NCI-H2081 (cell line): Measurements from ENCODE around the gene BBS9.
"Not testable (repeated sequence)": the region's sequence is repeated elsewhere in the genome, so short reads cannot be mapped to it uniquely, and the experiment has no call there.

Source experiments
- DNase-seq, 2 experiments: peaks; one replicate each; lab custom pipeline; 2025; lab: John Stamatoyannopoulos, UW

BBS9 gene

DNA sequence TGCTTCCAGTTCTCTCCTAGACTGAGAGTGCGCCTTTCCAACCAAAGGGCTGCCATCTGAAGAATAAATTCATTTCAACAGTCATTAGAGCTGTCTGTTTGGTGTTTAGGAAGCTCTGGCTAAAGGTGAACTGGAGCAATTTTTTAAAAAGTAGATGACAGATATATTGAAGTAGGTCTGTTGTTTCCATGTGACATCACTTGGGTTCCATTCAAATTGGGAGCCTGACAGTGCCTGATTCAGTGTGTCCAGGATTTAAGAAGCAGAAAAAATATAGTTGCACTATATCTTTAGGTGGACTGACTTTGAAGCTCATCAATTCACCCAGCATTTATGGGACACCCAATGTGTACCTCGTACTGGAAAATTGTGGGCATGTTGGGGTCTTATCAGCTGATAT lies 367.7 kb downstream of the BBS9 start:
- DNase-seq = no peak

DNA sequence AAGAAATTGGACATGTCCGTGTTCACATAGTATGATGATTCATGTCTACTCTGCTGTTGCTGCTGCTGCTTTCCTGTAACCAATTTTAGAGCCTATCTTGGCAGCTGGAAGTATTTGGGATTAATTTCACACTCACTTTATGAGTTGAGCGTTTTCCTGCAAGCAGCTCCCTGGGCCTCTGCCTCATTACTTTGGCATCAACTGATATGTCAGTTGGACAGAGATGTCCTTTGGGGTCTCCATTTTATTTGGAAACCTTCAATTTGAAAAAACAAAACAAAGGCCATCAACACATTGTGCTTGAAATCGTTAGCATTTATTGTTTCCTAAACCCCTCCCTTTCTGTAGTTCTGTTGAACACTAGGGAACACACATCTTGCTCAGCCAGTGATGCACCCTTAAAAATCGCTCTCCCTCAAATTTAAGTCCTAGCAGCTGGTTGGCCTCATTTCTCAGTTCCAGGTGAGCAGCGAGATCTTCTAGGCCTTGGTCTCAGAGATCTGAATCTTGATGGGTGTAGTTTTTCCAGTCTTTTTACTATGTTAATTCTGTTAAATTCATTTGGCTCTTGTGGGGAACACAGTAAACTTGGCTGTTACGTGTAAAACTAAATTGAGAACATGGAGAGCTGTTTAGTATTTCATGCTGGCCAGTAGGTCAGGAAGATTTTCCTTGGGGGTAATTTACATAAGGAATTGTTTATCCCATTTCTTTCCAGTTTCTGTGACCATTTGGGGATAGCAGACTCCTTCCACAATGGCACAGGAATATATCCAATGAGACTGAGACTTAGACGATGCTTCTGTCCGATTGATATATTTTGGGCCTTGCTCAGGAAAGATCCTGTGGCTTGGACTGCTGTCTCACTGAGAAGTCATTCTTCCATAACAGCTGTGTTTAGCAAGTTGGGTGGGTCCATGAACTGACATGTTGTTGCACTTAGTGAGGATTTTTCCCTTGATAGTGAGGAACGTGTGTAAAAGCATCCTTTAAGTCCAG lies 371.6 kb downstream of the BBS9 start:
- no peak for DNase-seq

DNA sequence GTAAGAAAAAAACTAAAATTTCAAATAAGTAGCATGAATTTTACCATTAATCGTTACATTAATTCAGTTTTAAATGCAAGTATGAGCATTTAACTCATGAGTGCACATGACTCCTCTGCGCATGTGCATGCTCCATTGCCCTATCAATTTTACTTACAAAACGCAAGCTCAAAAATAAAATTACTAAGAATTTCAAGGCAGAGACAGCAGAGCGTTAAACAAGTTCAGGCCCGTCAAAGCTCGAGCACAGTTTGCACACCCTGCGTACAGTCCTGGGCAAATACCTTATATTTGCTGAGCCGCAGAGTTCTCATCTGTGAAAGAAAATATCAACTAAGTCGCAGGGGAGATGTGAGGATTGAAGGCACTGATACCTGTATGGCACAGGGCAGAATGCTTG lies 373.6 kb downstream of the BBS9 start:
- no peak for DNase-seq

DNA sequence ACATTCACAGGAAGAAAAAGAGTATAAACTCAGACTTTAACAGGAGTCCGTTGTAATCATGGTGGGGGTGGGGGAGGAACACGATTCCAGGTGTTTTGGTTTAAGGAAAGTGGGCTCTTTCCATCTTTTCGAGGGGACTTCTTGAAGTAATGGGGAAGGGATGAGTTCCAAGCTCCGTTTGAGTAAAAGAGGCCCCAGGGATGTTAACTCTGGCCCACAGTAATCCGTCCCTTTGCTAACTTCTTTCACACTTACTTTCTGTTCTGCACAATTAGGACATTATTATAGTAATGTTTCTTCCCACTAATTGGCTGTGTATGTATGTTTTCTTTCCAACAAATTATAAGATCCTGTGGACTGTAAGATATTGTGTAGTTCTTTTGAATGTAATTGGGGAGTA lies 374.4 kb downstream of the BBS9 start:
- no peak for DNase-seq

DNA sequence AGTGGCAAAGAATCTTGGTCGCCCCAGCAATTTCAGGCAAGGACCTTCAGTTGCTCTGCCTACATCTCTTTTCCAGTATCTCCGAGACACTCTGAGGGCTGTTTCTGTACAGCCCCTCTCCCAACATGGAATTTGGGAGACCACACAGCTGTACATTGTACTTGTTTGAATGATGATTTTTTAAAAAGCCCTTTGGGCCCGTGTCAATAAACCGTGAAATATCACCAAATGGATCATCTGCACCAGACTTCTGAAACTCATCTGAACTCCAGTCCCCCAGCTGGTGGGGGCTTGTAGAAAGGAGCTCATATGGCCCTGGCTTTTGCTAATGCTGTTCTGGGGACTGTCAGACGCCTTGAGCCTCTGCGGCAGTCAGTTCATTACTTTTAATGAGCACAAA lies 374.9 kb downstream of the BBS9 start:
- DNase-seq = no peak

DNA sequence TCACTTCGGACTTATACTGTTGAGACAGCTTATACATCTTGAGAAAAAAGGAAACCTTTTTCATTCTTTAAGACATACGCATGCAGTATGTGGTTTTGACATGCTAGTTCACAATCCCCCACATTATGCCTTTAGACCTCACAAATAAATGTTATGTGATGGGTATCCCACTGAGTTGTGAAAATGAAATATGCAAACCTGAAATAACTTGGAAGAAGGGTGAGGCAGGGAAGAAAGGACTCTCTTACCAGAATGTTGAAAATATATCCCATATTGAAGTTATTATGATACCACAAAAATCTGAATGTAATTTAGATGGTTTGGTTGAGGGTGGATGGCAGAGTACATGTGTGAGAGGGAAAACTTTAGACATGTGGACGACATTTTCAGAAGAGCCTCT lies 379.8 kb downstream of the BBS9 start:
- DNase-seq = no peak

DNA sequence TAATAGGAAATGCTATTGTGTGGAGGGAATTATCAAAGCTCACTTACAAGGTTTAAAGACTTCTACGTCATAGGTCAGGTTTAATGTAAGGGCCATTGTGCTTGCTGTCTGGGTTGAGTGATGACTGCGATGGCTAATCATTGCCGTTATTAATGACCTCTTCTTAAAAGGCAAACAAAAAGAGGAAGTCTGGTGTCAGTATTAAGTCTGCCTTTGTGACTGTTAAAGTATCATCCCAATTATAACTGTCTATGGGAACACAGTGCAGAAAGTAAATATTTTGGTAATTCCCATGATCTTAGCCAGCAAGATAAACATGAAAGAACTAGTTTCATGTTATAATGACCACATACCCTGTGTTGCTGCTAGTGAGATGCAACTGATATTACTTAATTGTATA lies 382.4 kb downstream of the BBS9 start:
- no peak for DNase-seq

DNA sequence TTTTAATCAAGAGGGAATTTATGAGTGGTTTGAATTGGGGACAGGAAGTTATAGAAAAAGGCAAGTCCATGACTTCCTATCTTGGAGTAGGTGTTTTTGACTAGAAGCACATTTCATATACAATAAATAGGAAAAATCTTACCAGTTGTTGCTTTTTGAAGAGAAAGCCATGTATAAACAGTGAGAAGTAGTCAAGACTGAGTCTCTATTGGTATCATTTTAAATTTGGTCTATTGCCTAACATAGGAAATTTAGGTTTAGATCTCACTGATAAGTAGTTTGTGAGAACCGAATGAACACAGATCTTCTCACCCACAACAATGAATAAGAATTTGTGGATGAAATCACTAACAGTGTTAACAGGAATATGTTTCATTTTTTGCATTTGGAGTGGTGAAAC lies 387.2 kb downstream of the BBS9 start:
- no peak for DNase-seq

DNA sequence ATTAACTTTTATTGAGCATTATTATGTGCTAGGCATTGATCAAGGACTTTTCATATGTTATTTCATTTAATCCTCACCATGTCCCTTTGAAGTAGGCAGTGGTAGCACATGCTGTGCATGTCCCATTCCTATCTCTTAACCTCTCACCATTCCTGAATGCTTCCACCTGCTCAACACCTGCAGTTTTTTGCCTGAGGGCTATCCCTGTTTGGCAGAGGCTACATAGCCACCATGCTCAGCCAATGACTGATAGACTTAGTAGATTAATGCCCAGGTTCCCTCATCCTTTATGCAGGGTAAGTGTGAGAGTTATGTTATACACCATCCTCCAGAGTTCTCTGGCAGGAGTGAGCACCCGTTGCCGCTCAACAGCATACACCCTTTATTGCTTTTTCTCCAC lies 387.8 kb downstream of the BBS9 start:
- peak; percentile 67 to 90 for DNase-seq

DNA sequence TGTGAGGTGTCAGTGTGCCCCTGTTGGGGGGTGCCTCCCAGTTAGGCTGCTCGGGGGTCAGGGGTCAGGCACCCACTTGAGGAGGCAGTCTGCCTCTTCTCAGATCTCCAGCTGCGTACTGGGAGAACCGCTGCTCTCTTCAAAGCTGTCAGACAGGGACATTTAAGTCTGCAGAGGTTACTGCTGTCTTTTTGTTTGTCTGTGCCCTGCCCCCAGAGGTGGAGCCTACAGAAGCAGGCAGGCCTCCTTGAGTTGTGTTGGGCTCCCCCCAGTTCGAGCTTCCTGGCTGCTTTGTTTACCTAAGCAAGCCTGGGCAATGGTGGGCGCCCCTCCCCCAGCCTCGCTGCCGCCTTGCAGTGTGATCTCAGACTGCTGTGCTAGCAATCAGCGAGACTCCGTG lies 397.6 kb downstream of the BBS9 start:
- peak in 1 of 2 experiments; percentile 13 for DNase-seq

DNA sequence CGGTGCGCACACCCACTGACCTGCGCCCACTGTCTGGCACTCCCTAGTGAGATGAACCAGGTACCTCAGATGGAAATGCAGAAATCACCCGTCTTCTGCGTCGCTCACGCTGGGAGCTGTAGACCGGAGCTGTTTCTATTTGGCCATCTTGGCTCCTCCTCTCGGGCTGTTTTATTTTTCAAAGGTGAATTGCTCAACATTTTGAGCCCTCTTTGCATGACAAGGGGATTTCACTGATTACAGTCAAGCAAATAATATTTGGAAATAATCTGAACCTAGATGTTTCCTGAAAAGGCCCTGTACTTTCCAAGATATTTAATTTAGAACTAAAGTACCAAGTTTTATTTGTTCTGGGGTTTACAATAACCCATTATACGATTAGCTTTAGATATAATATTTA lies 398.2 kb downstream of the BBS9 start:
- DNase-seq = not testable (repeated sequence)

DNA sequence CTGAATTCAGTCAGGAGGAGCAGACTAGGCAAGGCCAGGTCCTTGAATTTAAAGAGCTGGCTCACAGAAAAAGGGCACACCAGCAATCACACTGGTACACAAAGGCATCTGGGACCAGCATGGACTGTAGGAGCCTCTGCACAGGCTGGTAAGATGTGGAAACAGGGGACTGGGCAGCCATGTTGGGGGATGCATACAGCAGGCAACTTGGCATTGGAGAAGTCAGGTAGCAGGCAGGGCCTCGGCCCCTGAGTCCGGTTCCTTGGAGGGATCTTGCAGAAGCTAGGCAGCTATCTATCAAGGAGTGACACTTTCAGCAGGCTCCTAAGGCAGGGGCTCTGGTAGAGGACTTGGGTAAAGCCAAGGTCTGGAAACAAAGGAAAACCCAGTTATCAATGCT lies 399.7 kb downstream of the BBS9 start:
- no peak for DNase-seq

DNA sequence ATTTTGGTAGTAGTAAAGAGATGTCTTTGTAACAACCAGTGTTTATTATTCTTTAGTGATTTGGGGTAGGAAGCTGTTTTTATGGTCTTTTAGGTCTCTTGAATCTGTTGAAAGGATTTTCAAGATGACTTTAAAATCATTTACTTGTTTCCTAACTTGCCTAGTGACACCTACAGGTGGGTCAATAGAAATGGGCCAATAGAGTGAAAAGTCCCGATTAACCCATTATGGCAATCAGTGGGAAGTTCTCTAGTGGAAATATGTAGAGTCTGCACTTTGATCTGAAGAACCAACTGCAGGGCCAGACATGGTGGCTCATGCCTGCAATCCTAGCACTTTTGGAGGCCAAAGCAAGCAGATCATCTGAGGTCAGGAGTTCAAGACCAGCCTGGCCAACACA lies 401.3 kb downstream of the BBS9 start:
- no peak for DNase-seq

DNA sequence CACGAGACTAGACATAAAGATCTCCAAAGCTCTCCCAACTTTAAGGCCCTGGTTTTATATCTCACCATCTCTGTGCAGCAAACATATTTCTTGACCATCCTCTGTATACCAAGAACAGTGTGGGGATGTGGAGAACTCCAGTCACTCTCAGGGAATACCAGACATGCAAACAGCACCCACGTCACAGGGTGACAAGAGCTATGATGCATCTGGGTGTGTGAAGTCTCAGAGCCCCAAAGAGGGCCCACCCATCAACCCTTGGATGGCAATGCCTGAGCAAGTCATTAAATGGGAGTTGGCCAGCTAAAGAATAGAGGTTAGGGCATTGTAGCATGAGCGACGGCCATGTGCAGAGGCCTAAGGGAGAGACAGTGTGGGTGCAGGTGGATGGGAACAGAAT lies 402.5 kb downstream of the BBS9 start:
- no peak for DNase-seq

DNA sequence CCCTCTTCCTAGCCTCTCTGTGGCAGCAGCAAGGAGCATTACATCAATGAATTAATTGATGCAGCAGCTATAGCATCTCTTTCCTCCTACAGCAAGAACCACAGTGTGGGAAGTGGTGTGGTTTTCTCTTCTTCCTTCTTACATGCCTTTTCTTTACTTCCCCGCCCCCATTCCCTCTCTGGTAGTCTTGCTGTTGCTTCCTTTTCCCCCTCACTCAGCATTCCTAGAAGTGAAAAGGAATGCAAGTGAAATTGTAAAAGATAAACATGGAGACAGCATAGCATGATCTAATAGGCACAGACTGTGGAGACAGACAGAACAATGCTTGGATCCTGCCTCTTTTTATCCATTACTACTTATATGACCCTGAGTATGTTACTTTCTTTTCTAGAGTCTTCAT lies 405.5 kb downstream of the BBS9 start:
- no peak for DNase-seq

DNA sequence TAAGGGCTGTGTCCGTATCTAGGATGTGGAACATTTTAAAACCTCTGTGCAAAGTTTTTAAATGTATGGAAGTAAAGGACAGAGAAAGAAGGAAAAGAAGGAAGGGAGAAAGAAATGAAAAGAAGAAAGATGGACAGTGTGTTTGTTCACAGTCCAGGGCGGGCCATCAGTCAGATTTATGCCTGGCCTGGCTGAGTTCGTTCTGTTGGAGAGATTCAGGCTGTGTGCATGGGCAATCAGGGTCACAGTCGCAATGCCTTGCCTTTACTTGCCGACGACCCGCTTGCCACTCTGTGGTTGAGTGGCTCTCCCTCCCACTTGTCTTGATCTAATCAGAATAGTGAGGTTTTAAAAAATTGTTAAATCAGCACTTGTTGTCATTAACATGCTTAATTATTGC lies 406.6 kb downstream of the BBS9 start:
- DNase-seq = no peak

DNA sequence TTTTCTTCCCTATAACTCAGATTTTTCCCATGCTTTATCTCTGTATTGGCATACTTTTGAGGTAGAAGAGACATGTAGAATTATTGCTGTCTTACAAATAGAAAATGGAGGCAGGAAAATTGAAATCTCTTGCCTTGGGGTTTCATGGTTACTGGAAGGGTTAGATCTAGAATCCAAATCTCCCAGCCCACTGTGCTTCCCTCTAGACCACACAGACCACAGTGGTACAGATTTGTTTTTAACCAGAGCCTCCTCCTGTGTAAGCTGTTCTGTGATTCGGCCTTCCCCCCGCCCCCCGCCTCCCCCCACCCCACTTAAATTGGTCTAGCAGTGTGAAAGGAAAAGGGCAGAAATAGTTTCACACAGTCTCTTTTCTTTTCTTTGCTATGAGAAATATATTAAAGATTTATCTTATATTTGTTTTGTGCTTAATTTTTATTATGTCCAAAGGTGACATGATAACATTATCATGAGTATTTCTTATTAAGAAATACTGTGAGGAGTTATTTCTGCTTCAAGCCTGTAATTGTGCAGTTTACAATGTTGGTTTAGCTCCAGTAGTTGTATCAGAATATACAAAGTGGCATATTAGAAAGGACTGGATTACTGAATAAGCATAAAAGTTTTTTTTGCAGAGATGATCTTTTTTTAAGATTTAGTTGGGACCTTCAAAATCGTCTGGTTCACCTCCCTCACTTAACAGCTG lies 407.2 kb downstream of the BBS9 start:
- DNase-seq = no peak

DNA sequence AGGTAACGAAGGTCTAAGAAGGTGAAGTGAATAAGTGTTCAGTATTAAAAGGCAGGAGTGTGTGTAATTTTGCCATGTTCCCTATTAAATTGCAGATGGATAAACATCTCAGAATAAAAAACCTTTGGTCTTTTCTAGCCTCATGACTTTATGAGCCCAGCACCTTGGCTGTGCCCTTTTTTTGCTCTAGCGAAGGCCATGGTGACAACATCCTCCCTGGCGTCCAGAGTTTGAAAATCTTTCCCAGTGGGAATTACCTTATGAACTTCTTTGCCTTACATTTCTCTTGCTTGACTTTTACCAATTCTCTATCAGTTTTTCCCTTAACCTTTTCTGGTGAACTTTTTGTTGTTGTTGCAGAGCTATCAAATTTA lies 407.7 kb downstream of the BBS9 start:
- no peak for DNase-seq

DNA sequence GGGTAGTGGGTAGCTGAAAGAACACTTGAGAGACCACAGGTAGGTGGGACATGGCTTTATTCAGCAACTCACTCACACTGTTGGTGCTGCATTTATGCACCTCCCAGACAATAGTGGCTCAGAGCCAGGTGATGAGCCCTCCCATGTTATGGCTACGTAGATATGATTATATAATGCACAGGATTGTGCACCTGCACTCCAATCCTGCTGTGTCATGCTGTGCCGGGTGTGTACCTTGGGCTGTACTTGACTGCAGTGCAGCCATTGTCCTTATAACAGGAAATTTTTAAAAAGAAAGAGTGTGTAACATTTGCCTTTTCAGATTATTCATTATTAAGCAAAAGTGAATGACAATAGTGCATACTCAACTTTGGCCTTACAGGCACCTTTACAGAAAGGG lies 409.8 kb downstream of the BBS9 start:
- peak in 1 of 2 experiments; percentile 6 for DNase-seq

DNA sequence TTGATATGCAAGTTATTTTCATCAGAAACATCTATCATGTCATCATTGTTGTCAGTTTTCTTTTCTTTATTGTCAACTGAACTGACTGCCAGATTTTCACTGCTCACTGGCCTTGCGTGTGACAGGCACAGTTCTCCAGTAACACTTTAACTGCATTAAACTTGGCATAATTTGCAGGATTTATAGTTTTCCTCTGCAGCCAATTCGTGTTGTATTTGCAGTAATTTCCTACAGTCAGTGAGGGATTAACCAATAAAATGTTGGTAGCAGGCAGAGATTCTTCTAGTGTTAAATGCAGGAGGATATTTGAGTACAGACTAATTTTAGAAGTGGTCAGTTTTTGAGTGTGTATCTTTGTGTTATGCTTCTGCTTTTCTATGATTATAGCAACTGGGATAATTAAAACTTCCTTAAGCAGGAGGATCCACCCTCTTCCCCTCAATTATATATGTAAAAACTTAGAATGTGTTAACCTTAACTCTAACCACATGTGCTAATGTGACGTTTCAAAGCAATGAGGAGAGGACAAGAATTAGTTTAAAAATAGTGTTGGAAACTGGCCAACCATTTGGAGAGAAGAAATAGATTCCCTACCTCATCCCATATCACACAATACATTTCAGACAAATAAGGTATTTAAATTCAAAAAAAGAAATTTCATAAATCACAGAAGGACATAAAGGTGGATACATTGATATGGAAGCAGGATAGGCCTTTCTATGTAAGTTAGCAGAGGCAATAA lies 410.5 kb downstream of the BBS9 start:
- no peak for DNase-seq

DNA sequence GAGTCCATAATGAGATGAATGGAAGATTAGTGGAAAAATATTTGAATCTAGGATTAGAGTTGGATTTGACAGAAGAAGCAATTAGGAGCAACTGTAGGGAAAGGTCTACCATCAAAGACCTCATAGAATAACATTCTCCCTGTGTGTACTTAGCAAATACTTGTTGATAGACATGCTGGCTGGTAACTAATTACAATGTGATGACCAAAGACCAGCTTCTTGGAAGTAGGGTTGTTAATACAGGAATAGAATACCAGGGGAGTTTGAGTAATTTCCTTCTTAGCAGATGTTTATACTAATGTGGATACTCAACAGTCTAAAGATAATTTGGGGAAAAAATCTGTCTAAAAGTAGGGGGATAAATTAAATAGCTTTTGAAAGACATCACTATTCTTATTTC lies 418.5 kb downstream of the BBS9 start:
- no peak for DNase-seq

DNA sequence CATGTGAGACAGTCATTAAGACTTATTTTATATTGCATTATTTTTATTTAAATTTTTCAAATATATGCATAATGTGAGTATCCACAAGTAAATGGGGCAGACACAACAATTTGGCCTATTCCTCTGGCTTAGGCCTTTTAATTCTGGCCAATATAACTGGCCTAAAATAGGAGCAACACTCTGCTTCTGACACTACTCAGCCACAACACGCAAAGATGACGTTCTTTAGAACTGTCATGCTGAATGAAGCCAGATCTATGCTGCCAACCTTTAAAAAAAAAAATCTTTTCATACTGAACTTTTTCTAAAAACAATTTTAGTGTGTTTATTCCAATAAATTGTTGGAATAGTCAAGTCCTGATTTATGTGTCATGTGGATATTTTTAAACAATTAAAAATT lies 421.0 kb downstream of the BBS9 start:
- no peak for DNase-seq

DNA sequence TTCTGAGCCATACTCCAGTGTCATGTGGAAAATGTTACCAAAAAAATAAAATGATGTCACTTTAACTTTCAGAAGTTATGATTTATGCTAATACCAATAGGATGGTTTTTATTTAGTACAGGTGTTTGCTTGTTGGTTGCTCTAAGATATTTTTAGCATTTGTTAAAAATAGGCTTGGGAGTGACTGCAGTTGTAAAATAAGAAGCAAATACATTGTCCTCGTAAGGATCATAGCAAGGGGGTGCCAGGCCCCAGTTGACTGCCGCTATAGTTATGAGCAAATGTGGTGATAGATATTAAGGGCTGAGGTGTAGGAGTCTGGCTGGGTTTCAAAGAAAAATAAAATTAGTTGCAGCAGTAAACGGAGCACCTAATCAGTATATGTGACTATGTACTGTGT lies 421.6 kb downstream of the BBS9 start:
- DNase-seq = no peak
